ENCODE results near the gene RUFY1. TPM values are rescaled to one million over a fixed set of nuclear protein-coding genes. Genes with fewer than 3 reads are reported as not detected.

The RUFY1 gene
- polyA plus RNA-seq, 1 experiment, result 25.6 TPM

GRCh38 chr5:179606910-179607159, 56.5 kb downstream of the RUFY1 start:
- Histone ChIP-seq H3K27me3 (ENCODE audit: control insufficient read depth, insufficient read depth, low read length) (no peaks in the 10 kb centered on the region), H3K4me3 (ENCODE audit: low read depth, low read length) (no peak overlapping the region), H3K36me3 (ENCODE audit: control insufficient read depth, insufficient read depth, low read length) (peaks cover 38% of the 10 kb centered on the region)
- TF ChIP-seq, protein P1, sequence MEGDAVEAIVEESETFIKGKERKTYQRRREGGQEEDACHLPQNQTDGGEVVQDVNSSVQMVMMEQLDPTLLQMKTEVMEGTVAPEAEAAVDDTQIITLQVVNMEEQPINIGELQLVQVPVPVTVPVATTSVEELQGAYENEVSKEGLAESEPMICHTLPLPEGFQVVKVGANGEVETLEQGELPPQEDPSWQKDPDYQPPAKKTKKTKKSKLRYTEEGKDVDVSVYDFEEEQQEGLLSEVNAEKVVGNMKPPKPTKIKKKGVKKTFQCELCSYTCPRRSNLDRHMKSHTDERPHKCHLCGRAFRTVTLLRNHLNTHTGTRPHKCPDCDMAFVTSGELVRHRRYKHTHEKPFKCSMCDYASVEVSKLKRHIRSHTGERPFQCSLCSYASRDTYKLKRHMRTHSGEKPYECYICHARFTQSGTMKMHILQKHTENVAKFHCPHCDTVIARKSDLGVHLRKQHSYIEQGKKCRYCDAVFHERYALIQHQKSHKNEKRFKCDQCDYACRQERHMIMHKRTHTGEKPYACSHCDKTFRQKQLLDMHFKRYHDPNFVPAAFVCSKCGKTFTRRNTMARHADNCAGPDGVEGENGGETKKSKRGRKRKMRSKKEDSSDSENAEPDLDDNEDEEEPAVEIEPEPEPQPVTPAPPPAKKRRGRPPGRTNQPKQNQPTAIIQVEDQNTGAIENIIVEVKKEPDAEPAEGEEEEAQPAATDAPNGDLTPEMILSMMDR (IDR thresholded peaks at IDR 0.05; ENCODE audit: insufficient read depth, low read depth, low read length), result no peak
- ChIA-PET CTCF (interaction anchor here (1.4 kb wide), 1 partner anchor 9 kb away, joined by 3 read pairs; no protein-coding TSS in a partner anchor), POLR2A (interaction anchor here (0.6 kb wide), 1 partner anchor 65 kb away, joined by 6 read pairs; no protein-coding TSS in a partner anchor)
- no peak for DNase-seq (ENCODE audit: low read depth)

DNA sequence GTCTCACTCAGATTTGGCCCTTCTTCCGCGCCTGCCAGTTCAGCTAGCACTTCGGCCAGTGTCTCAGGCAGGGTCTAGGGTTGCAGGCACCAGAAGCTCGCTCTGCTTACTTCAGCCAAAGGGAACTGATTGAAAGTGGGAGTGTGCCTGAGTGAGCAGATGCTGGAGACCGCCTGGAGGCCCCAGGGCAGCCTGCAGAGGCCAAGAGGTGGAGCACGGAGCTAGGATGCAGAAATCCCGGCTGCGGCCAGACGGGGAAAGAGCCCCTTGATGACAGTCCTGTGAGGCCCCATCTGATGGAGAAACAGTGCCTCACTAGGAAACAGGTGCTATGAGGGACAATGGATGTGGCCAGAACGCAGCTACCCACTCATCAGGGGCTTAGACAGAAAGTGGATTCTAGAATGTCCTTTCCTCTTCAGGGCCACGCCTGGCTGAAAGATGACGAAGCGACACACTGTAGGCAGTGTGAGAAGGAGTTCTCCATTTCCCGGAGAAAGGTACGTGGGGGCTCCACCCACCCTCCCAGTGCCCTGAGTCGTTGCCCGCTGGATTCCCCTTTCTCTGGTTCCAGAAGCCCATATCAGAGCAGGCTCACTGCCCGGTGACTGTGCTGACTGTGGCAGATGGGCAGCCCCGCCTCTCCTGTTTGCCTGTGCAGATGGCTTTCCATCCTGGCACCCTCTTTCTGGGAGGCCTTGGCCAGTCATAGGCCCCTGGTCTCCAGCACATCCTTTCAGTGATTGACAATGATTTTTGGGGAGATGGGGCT, 57.0 kb downstream of the RUFY1 start:
- H3K4me3 ChIP-seq (ENCODE audit: low read depth, low read length), result no peak overlapping the region
- TF ChIP-seq, protein P1 (IDR thresholded peaks at IDR 0.05; ENCODE audit: insufficient read depth, low read depth, low read length), result no peak
- ChIA-PET CTCF (interaction anchor here (1.4 kb wide), 1 partner anchor 8 kb away, joined by 3 read pairs; no protein-coding TSS in a partner anchor), POLR2A (interaction anchor here (1.3 kb wide), 1 partner anchor 16 kb away, joined by 5 read pairs; the partner anchor contains the start of gene HNRNPH1)
- DNase-seq (ENCODE audit: low read depth), result no peak
- H3K27me3 ChIP-seq (ENCODE audit: control insufficient read depth, insufficient read depth, low read length), result no peaks in the 10 kb centered on the region
- peaks cover 36% of the 10 kb centered on the region for H3K36me3 ChIP-seq (ENCODE audit: control insufficient read depth, insufficient read depth, low read length)

DNA sequence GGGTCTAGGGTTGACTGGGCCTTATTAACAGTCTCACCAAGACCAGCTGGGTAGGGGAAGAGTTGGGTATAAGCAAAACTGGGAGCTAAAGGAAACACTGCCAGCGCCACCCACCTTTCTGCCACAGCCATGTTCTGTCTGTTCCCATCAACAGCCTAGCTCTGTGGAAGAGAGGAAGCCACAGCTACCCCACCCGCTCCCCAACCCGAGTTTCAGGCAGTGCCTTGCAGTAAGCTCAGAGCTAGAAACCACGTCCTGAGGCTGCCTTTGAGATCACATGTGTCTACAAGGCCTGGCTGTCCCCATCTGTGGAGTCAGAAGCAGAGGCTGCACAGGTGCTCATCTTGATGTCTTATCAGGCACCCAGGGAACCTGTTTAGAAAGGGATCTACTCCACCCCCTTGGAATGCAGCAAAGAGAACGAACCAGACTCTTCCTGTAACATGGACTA, 57.8 kb downstream of the RUFY1 start:
- POLR2A ChIA-PET, result interaction anchor here (1.3 kb wide), 1 partner anchor 15 kb away, joined by 5 read pairs; the partner anchor contains the start of gene HNRNPH1
- TF ChIP-seq, protein P1 (IDR thresholded peaks at IDR 0.05; ENCODE audit: insufficient read depth, low read depth, low read length), result no peak
- H3K36me3 ChIP-seq (ENCODE audit: control insufficient read depth, insufficient read depth, low read length), result peaks cover 39% of the 10 kb centered on the region
- CTCF ChIA-PET, result interaction anchor here (1.1 kb wide), 1 partner anchor 15 kb away, joined by 3 read pairs; the partner anchor contains the start of gene HNRNPH1
- no peak for DNase-seq (ENCODE audit: low read depth)
- H3K27me3 ChIP-seq (ENCODE audit: control insufficient read depth, insufficient read depth, low read length), result no peaks in the 10 kb centered on the region
- H3K4me3 ChIP-seq (ENCODE audit: low read depth, low read length), result no peak overlapping the region

- TF ChIP-seq, protein P1 (IDR thresholded peaks at IDR 0.05; ENCODE audit: insufficient read depth, low read depth, low read length), result no peak
These were observed 59.4 kb downstream of the RUFY1 start for GRCh38 chr5:179609834-179610108.

DNA sequence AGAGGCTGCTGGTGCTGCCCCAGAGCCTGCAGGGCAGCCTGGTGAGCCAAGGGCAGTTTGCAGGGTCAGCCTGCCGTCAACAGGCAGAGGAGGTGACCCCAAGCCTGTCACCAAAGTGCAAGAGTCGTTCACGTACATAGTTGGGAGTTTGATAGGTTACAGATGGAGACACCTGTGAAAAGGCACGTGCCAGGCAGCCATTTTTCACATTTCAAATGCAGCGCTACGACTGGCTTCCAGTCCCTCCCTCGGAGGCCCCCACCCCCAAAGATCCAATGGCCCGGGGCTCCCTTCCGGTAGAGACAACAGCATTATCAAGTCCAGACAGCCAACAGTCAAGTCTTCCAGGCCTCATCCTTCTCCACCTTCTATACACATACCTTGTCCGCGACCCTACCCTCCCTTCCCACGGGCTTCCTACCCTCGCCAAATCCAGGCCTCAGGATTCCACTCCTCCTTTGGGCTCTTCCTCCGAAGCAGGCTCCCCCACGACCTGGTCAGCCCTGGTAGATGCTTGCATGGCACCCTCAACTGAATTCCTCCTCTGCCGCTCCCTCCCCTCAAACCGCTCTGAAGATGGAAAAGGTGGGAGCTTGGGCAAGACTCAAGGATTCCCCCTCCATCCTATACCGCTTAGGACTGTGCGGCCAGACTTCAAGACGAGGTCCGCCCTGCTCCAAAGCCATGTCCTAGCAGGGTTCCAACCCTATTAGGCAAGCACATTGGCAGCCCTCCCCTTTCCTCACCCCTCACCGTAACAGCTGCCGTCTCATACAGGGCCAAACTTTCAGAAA, 60.0 kb downstream of the RUFY1 start:
- H3K4me3 ChIP-seq (ENCODE audit: low read depth, low read length), result no peak overlapping the region
- TF ChIP-seq, protein P1 (IDR thresholded peaks at IDR 0.05; ENCODE audit: insufficient read depth, low read depth, low read length), result no peak
- no peaks in the 10 kb centered on the region for H3K27me3 ChIP-seq (ENCODE audit: control insufficient read depth, insufficient read depth, low read length)
- CTCF ChIA-PET, result interaction anchor here (0.8 to 2.0 kb wide), 3 partner anchors 10 to 15 kb away, joined by 3 to 8 read pairs (median 4); partner anchors contain the start of gene HNRNPH1
- H3K36me3 ChIP-seq (ENCODE audit: control insufficient read depth, insufficient read depth, low read length), result peaks cover 44% of the 10 kb centered on the region
- no peak for DNase-seq (ENCODE audit: low read depth)
- POLR2A ChIA-PET, result interaction anchor here (0.5 kb wide), 1 partner anchor 13 kb away, joined by 3 read pairs; the partner anchor contains the start of gene HNRNPH1

More at GRCh38 chr5:179609834-179610108, 59.4 kb downstream of the RUFY1 start:
- no peaks in the 10 kb centered on the region for H3K27me3 ChIP-seq (ENCODE audit: control insufficient read depth, insufficient read depth, low read length)
- ChIA-PET CTCF (no interaction called here), POLR2A (no interaction called here)
- peaks cover 42% of the 10 kb centered on the region for H3K36me3 ChIP-seq (ENCODE audit: control insufficient read depth, insufficient read depth, low read length)
- no peak overlapping the region for H3K4me3 ChIP-seq (ENCODE audit: low read depth, low read length)
- DNase-seq (ENCODE audit: low read depth), result no peak
